Neural cell (in vitro differentiated cells): Measurements from ENCODE around the gene CALHM6. TPM values are rescaled to one million over a fixed set of nuclear protein-coding genes. Genes with fewer than 3 reads are reported as not detected.

ENCODE experiments used
- H2AFZ ChIP-seq: fragments of 200-600, 300-800 bp; sonication (generic), shearing (Covaris generic); 2 replicates; pipeline ENCODE4 v1.6.0; 2014; ENCODE audit warnings: low read depth, mild to moderate bottlenecking, antibody characterized with exemption, low read length, moderate library complexity
- H3F3A ChIP-seq: fragments of 200-600 bp; shearing (Covaris generic); 2 replicates; pipeline ENCODE4 v1.6.1; 2016; ENCODE audit warnings: mild to moderate bottlenecking, moderate library complexity, mixed read lengths, antibody characterized with exemption, low read length; ENCODE audit not compliant: insufficient read depth, poor library complexity, severe bottlenecking
- H3K27ac ChIP-seq: fragments of 200-600, 300-800 bp; sonication (generic), shearing (Covaris generic); 2 replicates; pipeline ENCODE4 v1.5.1; 2014; ENCODE audit warnings: mild to moderate bottlenecking, low read length, moderate library complexity
- H3K27me3 ChIP-seq: fragments of 300-800, 200-600 bp; sonication (generic), shearing (Covaris generic); 2 replicates; pipeline ENCODE4 v1.6.0; 2014; ENCODE audit warnings: mild to moderate bottlenecking, low read depth, low read length, moderate library complexity; ENCODE audit not compliant: insufficient read depth
- H3K36me3 ChIP-seq: fragments of 300-800, 200-600 bp; sonication (generic), shearing (Covaris generic); 2 replicates; pipeline ENCODE4 v1.5.1; 2014; ENCODE audit warnings: mild to moderate bottlenecking, antibody characterized with exemption, low read length, moderate library complexity; ENCODE audit not compliant: insufficient read depth
- H3K4me2 ChIP-seq: fragments of 300-800, 200-600 bp; sonication (generic), shearing (Covaris generic); 2 replicates; pipeline ENCODE4 v1.6.0; 2014; ENCODE audit warnings: mild to moderate bottlenecking, low read length
- H3K4me3 ChIP-seq: fragments of 300-800, 200-600 bp; sonication (generic), shearing (Covaris generic); 2 replicates; pipeline ENCODE4 v1.5.1; 2014; ENCODE audit warnings: mild to moderate bottlenecking, low read length, moderate library complexity
- H3K79me2 ChIP-seq: fragments of 200-600 bp; shearing (Covaris generic); replicated peaks from 2 replicates; pipeline ENCODE4 v1.6.0; 2014; ENCODE audit warnings: mild to moderate bottlenecking, low read length, moderate library complexity; ENCODE audit not compliant: insufficient read depth
- H3K9ac ChIP-seq: fragments of 300-800, 200-600 bp; sonication (generic), shearing (Covaris generic); 2 replicates; pipeline ENCODE4 v1.6.1; 2016; ENCODE audit warnings: mild to moderate bottlenecking, low read length, mixed read lengths
- H3K9me2 ChIP-seq: fragments of 200-600 bp; shearing (Covaris generic); 2 replicates; pipeline ENCODE4 v1.6.1; 2016; ENCODE audit warnings: mild to moderate bottlenecking, low read length, mixed read lengths; ENCODE audit not compliant: insufficient read depth
- H3K9me3 ChIP-seq: fragments of 200-600, 300-800 bp; sonication (generic), shearing (Covaris generic); 2 replicates; pipeline ENCODE4 v1.6.1; 2016; ENCODE audit warnings: mild to moderate bottlenecking, mixed run types, low read length, moderate library complexity, mixed read lengths
- H4K20me1 ChIP-seq: fragments of 200-600 bp; shearing (Covaris generic); 2 replicates; pipeline ENCODE4 v1.6.1; 2016; ENCODE audit warnings: mild to moderate bottlenecking, mixed run types; ENCODE audit not compliant: insufficient read depth
- EP300 ChIP-seq: fragments of 450-650 bp; conservative IDR thresholded peaks from 2 replicates; pipeline ENCODE4 v1.6.1; 2014; ENCODE audit warnings: antibody characterized with exemption, mild to moderate bottlenecking, moderate library complexity; ENCODE audit not compliant: poor library complexity, severe bottlenecking
- EZH2 ChIP-seq: fragments of 200-600, 300-800 bp; shearing (Covaris generic), sonication (generic); IDR thresholded peaks from 2 replicates; pipeline ENCODE4 v1.6.1; 2014; ENCODE audit warnings: antibody characterized with exemption, low read length, borderline replicate concordance, mild to moderate bottlenecking; ENCODE audit not compliant: insufficient read depth, poor library complexity, severe bottlenecking
- MXI1 ChIP-seq: fragments of 450-650 bp; conservative IDR thresholded peaks from 2 replicates; pipeline ENCODE4 v1.6.1; 2014; ENCODE audit warnings: antibody characterized with exemption, mild to moderate bottlenecking; ENCODE audit not compliant: poor library complexity, severe bottlenecking
- POLR2AphosphoS5 ChIP-seq: IDR thresholded peaks from 2 replicates; pipeline ENCODE4 v1.6.1; 2012
- RAD21 ChIP-seq: fragments of 450-650 bp; conservative IDR thresholded peaks from 2 replicates; pipeline ENCODE4 v1.6.1; 2014; ENCODE audit warnings: antibody characterized with exemption, mild to moderate bottlenecking, moderate library complexity
- SMC3 ChIP-seq: fragments of 450-650 bp; conservative IDR thresholded peaks from 2 replicates; pipeline ENCODE4 v1.6.1; 2014; ENCODE audit warnings: antibody characterized with exemption, mild to moderate bottlenecking, moderate library complexity; ENCODE audit not compliant: poor library complexity
- TAF1 ChIP-seq: IDR thresholded peaks from 2 replicates; pipeline ENCODE4 v1.6.1; 2012; ENCODE audit warnings: low read depth
- polyA plus RNA-seq: library from polyadenylated mRNA; depleted of rRNA; stranded (reverse); fragments of >200 nt; gene quantifications from 2 replicates; pipeline ENCODE4 v1.2.3, GENCODE V29; 2014
- TF ChIP-seq, protein P1 (sequence below): fragments of 450-650 bp; IDR thresholded peaks from 2 replicates; pipeline ENCODE4 v1.5.1; 2014; ENCODE audit warnings: antibody characterized with exemption, mild to moderate bottlenecking, moderate library complexity; ENCODE audit not compliant: poor library complexity, severe bottlenecking
- TF ChIP-seq, protein P2 (sequence below): IDR thresholded peaks from 2 replicates; pipeline ENCODE4 v1.6.1; 2012; ENCODE audit warnings: borderline replicate concordance

The CALHM6 gene
- polyA plus RNA-seq, 1 donor from 2014 or later, result 12.0 TPM

DNA sequence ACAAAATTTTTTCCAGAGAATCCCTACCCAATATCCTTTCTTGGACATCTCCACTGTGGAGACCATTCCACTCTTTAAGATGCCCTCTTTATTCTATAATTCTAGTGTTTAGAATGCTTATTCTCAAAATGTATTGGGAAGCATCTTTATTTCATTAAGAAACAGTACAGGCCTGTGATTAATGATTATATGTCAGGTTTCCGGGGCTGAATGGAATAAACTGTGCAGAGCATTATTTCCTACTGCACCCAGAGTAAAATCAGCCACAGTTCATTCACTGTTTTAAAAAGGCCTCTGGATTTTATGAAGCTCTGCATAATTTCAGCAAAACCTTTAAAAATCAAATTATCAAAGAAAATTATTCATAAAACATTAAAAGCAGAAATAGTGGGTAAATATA, 47.8 kb upstream of the CALHM6 start:
- Histone ChIP-seq H3K79me2 (no peaks in the 10 kb centered on the region), H3K9me2 (no peaks in the 10 kb centered on the region), H3K27me3 (no peaks in the 10 kb centered on the region), H3K9me3 (no peaks in the 10 kb centered on the region), H3K9ac (no peak overlapping the region), H3K27ac (no peak overlapping the region), H3K36me3 (no peaks in the 10 kb centered on the region), H3F3A (no peaks in the 10 kb centered on the region), H2AFZ (no peak overlapping the region), H3K4me3 (no peak overlapping the region), H4K20me1 (no peaks in the 10 kb centered on the region), H3K4me2 (no peak overlapping the region)
- TF ChIP-seq MXI1 (no peak), SMC3 (no peak)

DNA sequence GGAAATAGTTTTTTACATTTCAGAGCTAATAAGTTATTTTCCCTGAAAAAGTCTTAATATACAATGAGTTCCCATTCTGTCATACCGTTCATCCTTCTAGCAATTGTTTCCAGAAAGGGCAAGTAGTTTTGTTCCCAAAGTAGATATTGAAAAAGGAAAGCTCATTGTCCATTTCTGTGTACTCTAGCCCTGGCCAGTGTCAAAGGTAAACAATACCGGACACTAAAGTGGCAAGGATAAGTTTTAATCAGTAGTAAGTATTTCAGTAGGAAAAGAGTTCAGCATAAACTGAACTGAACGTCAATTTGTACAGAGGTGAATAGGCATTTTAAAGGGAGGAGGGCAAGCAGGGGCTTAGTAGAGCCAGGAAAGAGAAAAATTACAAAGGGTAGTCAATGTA, 43.5 kb upstream of the CALHM6 start:
- H3K9me3 ChIP-seq, result no peaks in the 10 kb centered on the region
- H3K27me3 ChIP-seq, result no peaks in the 10 kb centered on the region
- no peaks in the 10 kb centered on the region for H3K36me3 ChIP-seq
- no peak overlapping the region for H3K4me2 ChIP-seq
- no peaks in the 10 kb centered on the region for H3K79me2 ChIP-seq
- no peaks in the 10 kb centered on the region for H3K9me2 ChIP-seq
- H3K27ac ChIP-seq, result no peak overlapping the region
- no peak overlapping the region for H2AFZ ChIP-seq
- no peaks in the 10 kb centered on the region for H4K20me1 ChIP-seq
- H3K9ac ChIP-seq, result no peak overlapping the region
- no peak overlapping the region for H3K4me3 ChIP-seq
- no peaks in the 10 kb centered on the region for H3F3A ChIP-seq
- TF ChIP-seq MXI1 (no peak), POLR2AphosphoS5 (no peak), TAF1 (no peak)

DNA sequence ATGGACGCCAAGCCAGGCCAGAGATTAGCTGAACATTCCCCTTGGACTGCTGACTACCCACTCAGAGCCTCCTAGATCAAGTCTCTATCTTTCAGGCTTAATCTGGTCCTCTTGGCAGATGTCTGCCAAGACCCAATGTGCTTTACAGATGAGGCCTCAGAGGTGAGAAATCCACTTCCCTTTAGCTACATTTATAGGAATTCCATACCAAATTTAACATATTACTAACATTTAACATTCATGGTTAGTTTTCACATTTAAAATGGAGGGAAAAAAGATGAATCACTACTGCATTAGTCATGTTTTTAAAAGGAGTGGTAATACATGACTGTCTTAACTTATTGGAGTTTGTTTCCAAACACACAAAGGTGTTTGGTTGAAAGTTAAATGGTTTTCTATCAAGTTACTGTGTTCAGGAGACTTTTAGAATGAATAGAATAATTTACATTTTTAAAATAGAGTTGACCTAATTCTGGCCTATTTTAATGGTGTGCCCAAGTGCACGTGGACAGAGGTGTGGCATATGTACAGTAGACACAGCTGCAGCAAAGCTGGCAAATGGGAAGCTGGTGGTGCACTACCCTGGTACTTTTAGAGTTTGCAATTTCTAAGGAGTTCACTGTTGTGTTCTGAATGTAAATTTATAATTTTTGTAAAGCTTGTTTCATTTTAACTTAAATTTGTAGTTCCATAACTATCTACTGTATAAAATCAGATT, 41.9 kb upstream of the CALHM6 start:
- Histone ChIP-seq H3K79me2 (no peaks in the 10 kb centered on the region), H2AFZ (no peak overlapping the region), H3F3A (no peaks in the 10 kb centered on the region), H3K9me3 (no peaks in the 10 kb centered on the region), H3K4me3 (no peak overlapping the region), H3K4me2 (no peak overlapping the region), H4K20me1 (no peaks in the 10 kb centered on the region), H3K27me3 (no peaks in the 10 kb centered on the region), H3K36me3 (no peaks in the 10 kb centered on the region), H3K27ac (no peak overlapping the region), H3K9me2 (no peaks in the 10 kb centered on the region), H3K9ac (no peak overlapping the region)
- TF ChIP-seq RAD21, result no peak
- TF ChIP-seq, protein P1, sequence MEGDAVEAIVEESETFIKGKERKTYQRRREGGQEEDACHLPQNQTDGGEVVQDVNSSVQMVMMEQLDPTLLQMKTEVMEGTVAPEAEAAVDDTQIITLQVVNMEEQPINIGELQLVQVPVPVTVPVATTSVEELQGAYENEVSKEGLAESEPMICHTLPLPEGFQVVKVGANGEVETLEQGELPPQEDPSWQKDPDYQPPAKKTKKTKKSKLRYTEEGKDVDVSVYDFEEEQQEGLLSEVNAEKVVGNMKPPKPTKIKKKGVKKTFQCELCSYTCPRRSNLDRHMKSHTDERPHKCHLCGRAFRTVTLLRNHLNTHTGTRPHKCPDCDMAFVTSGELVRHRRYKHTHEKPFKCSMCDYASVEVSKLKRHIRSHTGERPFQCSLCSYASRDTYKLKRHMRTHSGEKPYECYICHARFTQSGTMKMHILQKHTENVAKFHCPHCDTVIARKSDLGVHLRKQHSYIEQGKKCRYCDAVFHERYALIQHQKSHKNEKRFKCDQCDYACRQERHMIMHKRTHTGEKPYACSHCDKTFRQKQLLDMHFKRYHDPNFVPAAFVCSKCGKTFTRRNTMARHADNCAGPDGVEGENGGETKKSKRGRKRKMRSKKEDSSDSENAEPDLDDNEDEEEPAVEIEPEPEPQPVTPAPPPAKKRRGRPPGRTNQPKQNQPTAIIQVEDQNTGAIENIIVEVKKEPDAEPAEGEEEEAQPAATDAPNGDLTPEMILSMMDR, result no peak
- no peak for TF ChIP-seq TAF1
- no peak for TF ChIP-seq EZH2

DNA sequence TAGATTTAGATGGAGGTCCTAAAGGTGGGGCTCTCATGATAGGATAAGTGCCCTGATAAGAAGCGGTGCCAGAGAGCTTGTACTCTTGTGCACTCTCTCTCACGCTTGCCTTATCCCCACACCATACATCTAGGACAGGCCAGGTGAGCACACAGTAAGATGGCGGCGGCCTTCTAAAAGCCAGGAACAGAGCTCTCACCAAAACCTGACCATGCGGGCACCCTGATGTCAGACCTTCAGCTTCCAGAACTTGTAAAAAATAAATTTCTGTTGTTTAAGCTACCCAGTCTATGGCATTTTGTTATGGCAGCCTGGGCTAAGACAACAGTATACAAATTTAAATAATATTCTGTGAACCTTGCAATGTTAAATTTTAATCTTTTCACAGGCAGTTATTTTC, 40.8 kb upstream of the CALHM6 start:
- Histone ChIP-seq H4K20me1 (no peaks in the 10 kb centered on the region), H3K36me3 (no peaks in the 10 kb centered on the region), H3K9me2 (no peaks in the 10 kb centered on the region), H3K4me3 (no peak overlapping the region), H3K4me2 (no peak overlapping the region), H3K27me3 (no peaks in the 10 kb centered on the region), H3K79me2 (no peaks in the 10 kb centered on the region), H3K9ac (no peak overlapping the region), H2AFZ (no peak overlapping the region), H3F3A (no peaks in the 10 kb centered on the region), H3K27ac (no peak overlapping the region), H3K9me3 (no peaks in the 10 kb centered on the region)
- TF ChIP-seq EP300 (no peak), MXI1 (no peak)
- TF ChIP-seq, protein P1, result no peak
- TF ChIP-seq, protein P2, sequence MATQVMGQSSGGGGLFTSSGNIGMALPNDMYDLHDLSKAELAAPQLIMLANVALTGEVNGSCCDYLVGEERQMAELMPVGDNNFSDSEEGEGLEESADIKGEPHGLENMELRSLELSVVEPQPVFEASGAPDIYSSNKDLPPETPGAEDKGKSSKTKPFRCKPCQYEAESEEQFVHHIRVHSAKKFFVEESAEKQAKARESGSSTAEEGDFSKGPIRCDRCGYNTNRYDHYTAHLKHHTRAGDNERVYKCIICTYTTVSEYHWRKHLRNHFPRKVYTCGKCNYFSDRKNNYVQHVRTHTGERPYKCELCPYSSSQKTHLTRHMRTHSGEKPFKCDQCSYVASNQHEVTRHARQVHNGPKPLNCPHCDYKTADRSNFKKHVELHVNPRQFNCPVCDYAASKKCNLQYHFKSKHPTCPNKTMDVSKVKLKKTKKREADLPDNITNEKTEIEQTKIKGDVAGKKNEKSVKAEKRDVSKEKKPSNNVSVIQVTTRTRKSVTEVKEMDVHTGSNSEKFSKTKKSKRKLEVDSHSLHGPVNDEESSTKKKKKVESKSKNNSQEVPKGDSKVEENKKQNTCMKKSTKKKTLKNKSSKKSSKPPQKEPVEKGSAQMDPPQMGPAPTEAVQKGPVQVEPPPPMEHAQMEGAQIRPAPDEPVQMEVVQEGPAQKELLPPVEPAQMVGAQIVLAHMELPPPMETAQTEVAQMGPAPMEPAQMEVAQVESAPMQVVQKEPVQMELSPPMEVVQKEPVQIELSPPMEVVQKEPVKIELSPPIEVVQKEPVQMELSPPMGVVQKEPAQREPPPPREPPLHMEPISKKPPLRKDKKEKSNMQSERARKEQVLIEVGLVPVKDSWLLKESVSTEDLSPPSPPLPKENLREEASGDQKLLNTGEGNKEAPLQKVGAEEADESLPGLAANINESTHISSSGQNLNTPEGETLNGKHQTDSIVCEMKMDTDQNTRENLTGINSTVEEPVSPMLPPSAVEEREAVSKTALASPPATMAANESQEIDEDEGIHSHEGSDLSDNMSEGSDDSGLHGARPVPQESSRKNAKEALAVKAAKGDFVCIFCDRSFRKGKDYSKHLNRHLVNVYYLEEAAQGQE, result no peak
